ENCODE results near the gene CDC73. TPM values are rescaled to one million over a fixed set of nuclear protein-coding genes. Genes with fewer than 3 reads are reported as not detected.

Gene CDC73
- total and polyA plus RNA-seq, 9 of the 15 experiments (the other 6 are each of a cell fraction or from before 2014, with no cell fraction given) = 19.0 to 61.7 (median 30.1) TPM

GRCh38 chr1:193104907-193105820 is 16.7 kb upstream of the CDC73 start, which contains the start of gene GLRX2 (continued):
- TF ChIP-seq, protein P1, sequence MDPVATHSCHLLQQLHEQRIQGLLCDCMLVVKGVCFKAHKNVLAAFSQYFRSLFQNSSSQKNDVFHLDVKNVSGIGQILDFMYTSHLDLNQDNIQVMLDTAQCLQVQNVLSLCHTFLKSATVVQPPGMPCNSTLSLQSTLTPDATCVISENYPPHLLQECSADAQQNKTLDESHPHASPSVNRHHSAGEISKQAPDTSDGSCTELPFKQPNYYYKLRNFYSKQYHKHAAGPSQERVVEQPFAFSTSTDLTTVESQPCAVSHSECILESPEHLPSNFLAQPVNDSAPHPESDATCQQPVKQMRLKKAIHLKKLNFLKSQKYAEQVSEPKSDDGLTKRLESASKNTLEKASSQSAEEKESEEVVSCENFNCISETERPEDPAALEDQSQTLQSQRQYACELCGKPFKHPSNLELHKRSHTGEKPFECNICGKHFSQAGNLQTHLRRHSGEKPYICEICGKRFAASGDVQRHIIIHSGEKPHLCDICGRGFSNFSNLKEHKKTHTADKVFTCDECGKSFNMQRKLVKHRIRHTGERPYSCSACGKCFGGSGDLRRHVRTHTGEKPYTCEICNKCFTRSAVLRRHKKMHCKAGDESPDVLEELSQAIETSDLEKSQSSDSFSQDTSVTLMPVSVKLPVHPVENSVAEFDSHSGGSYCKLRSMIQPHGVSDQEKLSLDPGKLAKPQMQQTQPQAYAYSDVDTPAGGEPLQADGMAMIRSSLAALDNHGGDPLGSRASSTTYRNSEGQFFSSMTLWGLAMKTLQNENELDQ (CRISPR knock-in tag; IDR thresholded peaks at IDR 0.05; ENCODE audit: borderline replicate concordance) = no peak
- TF ChIP-seq ZBTB43 (CRISPR knock-in tag; IDR thresholded peaks at IDR 0.05) = peak; percentile 70; the same call in 1 of the 2 replicates
- TF ChIP-seq NR2C2 (CRISPR knock-in tag; IDR thresholded peaks at IDR 0.05) = peak; percentile 51; the same call in 1 of the 2 replicates
- TF ChIP-seq NR2C2 (tag; IDR thresholded peaks at IDR 0.05) = peak; percentile 56
- TF ChIP-seq CCNT2 (IDR thresholded peaks at IDR 0.05; ENCODE audit: borderline replicate concordance, extremely low read depth, insufficient read length, low read depth, low read length) = peak; percentile 84
- peak; percentile 95 for TF ChIP-seq HNRNPL (IDR thresholded peaks at IDR 0.05; ENCODE audit: low read depth, low read length)
- TF ChIP-seq ZNF263 (CRISPR knock-in tag; IDR thresholded peaks at IDR 0.05; ENCODE audit: borderline replicate concordance) = no peak
- TF ChIP-seq KDM2B (CRISPR knock-in tag; IDR thresholded peaks at IDR 0.05) = no peak
- no peak for TF ChIP-seq ZNF398 (CRISPR knock-in tag; IDR thresholded peaks at IDR 0.05)
- TF ChIP-seq ZNF79 (CRISPR knock-in tag; IDR thresholded peaks at IDR 0.05; ENCODE audit: low read depth) = no peak
- no peak for TF ChIP-seq SRSF7 (optimal IDR thresholded peaks at IDR 0.05; ENCODE audit: low read depth, low read length)
- TF ChIP-seq CAMTA2 (CRISPR knock-in tag; conservative IDR thresholded peaks at IDR 0.05) = 0 out of 2 replicates have a peak, but pooled peaks have one; percentile 64
- peak; percentile 84 for TF ChIP-seq CREB1 (IDR thresholded peaks at IDR 0.05)
- peak; percentile 72; the same call in 1 of the 2 replicates for TF ChIP-seq CREB1 (CRISPR knock-in tag; IDR thresholded peaks at IDR 0.05)
- peak in 1 of 2 experiments; percentile 39; a peak in 2 of 4 replicates for TF ChIP-seq KDM1A (IDR thresholded peaks at IDR 0.05)
- TF ChIP-seq SMARCA5 (IDR thresholded peaks at IDR 0.05) = no peak
- TF ChIP-seq, protein P2, sequence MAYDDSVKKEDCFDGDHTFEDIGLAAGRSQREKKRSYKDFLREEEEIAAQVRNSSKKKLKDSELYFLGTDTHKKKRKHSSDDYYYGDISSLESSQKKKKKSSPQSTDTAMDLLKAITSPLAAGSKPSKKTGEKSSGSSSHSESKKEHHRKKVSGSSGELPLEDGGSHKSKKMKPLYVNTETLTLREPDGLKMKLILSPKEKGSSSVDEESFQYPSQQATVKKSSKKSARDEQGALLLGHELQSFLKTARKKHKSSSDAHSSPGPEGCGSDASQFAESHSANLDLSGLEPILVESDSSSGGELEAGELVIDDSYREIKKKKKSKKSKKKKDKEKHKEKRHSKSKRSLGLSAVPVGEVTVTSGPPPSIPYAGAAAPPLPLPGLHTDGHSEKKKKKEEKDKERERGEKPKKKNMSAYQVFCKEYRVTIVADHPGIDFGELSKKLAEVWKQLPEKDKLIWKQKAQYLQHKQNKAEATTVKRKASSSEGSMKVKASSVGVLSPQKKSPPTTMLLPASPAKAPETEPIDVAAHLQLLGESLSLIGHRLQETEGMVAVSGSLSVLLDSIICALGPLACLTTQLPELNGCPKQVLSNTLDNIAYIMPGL (CRISPR knock-in tag; IDR thresholded peaks at IDR 0.05) = peak; percentile 69; the same call in 1 of the 2 replicates
- TF ChIP-seq POLR2H (tag; IDR thresholded peaks at IDR 0.05; ENCODE audit: low read depth) = peak; percentile 70
- peak; percentile 81 for TF ChIP-seq CXXC5 (CRISPR knock-in tag; IDR thresholded peaks at IDR 0.05)
- peak; percentile 80 to 82 for TF ChIP-seq NRF1 (conservative IDR thresholded peaks at IDR 0.05 in 1 of 2, IDR thresholded peaks at IDR 0.05 in 1 of 2)
